Breast epithelium (tissue), 4 donors: ENCODE measurements around the gene PRRX2. TPM values are rescaled to one million over a fixed set of nuclear protein-coding genes. Genes with fewer than 3 reads are reported as not detected.
A peak's percentile ranks its signal among the peaks of the same experiment; 100 is the strongest.

Source experiments
- DNase-seq, 2 donors: peaks; one replicate each; pipeline ENCODE4 v3.0.0-alpha.2; 2019; ENCODE audit warnings: low spot score in 2 of 2
- H3K27ac ChIP-seq, 2 donors: fragments of 200-600 bp; sonication (generic) in 1 of 2; one replicate each; pipeline ENCODE4 v1.5.1; 2016 to 2019; ENCODE audit warnings: mild to moderate bottlenecking in 1 of 2
- H3K27me3 ChIP-seq, 2 donors: fragments of 200-600 bp; sonication (generic) in 1 of 2; one replicate each; pipeline versions ENCODE4 v1.5.1 to v1.6.0; 2017 to 2019; ENCODE audit warnings: control low read depth in 1 of 2, mild to moderate bottlenecking in 1 of 2
- H3K36me3 ChIP-seq: fragments of 200-600 bp; one replicate; pipeline ENCODE4 v1.5.1; 2019
- H3K4me1 ChIP-seq, 2 donors: fragments of 200-600 bp; sonication (generic); one replicate each; pipeline ENCODE4 v1.5.1; 2016 to 2019; ENCODE audit warnings: control low read depth in 1 of 2
- H3K4me3 ChIP-seq, 3 donors: fragments of 200-600 bp; sonication (generic); 1 replicate in 2 of 3; 2 replicates in 1 of 3; pipeline ENCODE4 v1.5.1; 2016 to 2019; ENCODE audit warnings: mild to moderate bottlenecking in 3 of 3, moderate library complexity in 2 of 3
- H3K9me3 ChIP-seq, 2 donors: fragments of 200-600 bp; sonication (generic) in 1 of 2; one replicate each; pipeline ENCODE4 v1.5.1; 2016 to 2019; ENCODE audit warnings: control low read depth in 1 of 2
- POLR2A ChIP-seq: fragments of 450-650 bp; IDR thresholded peaks from one replicate; pipeline ENCODE4 v1.6.1; 2016; ENCODE audit warnings: antibody characterized with exemption, mild to moderate bottlenecking, moderate library complexity
- POLR2AphosphoS5 ChIP-seq, 3 donors: sonication (generic); formaldehyde crosslinking; IDR thresholded peaks; one replicate each; pipeline ENCODE4 v1.6.1; 2017; ENCODE audit warnings: antibody characterized with exemption in 3 of 3
- intact Hi-C: fragments of 100-400 bp; cut with DNase I; formaldehyde crosslinking; loops from one replicate; pipeline ENCODE4 v1.15.1; 2023; ENCODE audit warnings: low total_unique reads
- total RNA-seq, 3 donors: library from RNA; depleted of rRNA; stranded (reverse); fragments of >200 nt; gene quantifications; one replicate each; pipeline ENCODE4 v1.1.0, GENCODE V29; 2016
- TF ChIP-seq, protein P1 (sequence below), 3 donors: fragments of 450-650 bp; IDR thresholded peaks; one replicate each; pipeline ENCODE4 v1.5.1; 2016 to 2017; ENCODE audit warnings: antibody characterized with exemption in 3 of 3, mild to moderate bottlenecking in 3 of 3, moderate library complexity in 3 of 3

The PRRX2 gene
- total RNA-seq, 3 donors from 2014 or later, result 4.4 to 35.1 (median 9.9) TPM

- no peaks in the 10 kb centered on the region for H3K36me3 ChIP-seq
- peaks cover 0 to 4% of the 10 kb centered on the region in 2 donors for H3K4me1 ChIP-seq
- no peak for DNase-seq
- H3K27me3 ChIP-seq, result no peaks in the 10 kb centered on the region
- no peak overlapping the region for H3K4me3 ChIP-seq
- intact Hi-C loops, result no loop called here
- H3K27ac ChIP-seq, result peak overlapping the region in 1 of 2 donors; percentile 69
- no peaks in the 10 kb centered on the region for H3K9me3 ChIP-seq
- TF ChIP-seq, protein P1, sequence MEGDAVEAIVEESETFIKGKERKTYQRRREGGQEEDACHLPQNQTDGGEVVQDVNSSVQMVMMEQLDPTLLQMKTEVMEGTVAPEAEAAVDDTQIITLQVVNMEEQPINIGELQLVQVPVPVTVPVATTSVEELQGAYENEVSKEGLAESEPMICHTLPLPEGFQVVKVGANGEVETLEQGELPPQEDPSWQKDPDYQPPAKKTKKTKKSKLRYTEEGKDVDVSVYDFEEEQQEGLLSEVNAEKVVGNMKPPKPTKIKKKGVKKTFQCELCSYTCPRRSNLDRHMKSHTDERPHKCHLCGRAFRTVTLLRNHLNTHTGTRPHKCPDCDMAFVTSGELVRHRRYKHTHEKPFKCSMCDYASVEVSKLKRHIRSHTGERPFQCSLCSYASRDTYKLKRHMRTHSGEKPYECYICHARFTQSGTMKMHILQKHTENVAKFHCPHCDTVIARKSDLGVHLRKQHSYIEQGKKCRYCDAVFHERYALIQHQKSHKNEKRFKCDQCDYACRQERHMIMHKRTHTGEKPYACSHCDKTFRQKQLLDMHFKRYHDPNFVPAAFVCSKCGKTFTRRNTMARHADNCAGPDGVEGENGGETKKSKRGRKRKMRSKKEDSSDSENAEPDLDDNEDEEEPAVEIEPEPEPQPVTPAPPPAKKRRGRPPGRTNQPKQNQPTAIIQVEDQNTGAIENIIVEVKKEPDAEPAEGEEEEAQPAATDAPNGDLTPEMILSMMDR (IDR thresholded peaks at IDR 0.05), result no peak
- no peak for TF ChIP-seq POLR2A
- TF ChIP-seq POLR2AphosphoS5 (IDR thresholded peaks at IDR 0.05), result no peak
Measured at GRCh38 chr9:129717991-129718390, 52.5 kb downstream of the PRRX2 start.

DNA sequence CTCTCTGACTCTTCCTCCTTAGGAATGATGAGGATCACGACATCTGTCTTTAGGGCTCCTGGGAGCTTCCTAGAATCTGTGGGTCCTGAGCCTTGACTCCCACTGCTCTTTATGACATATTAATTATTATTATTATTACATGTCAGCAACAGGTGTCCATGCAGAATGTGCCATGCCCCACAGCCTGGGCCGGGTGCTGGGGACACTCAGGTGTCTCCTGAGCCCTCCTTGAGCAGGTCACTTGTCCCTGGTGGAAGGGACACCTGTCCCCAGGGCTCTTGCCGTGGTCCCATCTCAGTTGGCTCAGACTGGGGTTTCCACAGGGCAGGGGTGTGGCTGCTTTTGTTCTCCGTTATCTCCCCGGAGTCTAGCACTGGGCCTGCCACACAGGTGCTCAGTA lies 53.2 kb downstream of the PRRX2 start:
- no peaks in the 10 kb centered on the region for H3K4me1 ChIP-seq
- no peaks in the 10 kb centered on the region for H3K9me3 ChIP-seq
- H3K27me3 ChIP-seq, result no peaks in the 10 kb centered on the region
- intact Hi-C loops, result no loop called here
- DNase-seq, result no peak
- H3K4me3 ChIP-seq, result no peak overlapping the region
- TF ChIP-seq, protein P1 (IDR thresholded peaks at IDR 0.05), result no peak
- no peak for TF ChIP-seq POLR2A
- no peak for TF ChIP-seq POLR2AphosphoS5 (IDR thresholded peaks at IDR 0.05)
- no peaks in the 10 kb centered on the region for H3K36me3 ChIP-seq
- H3K27ac ChIP-seq, result no peak overlapping the region

GRCh38 chr9:129719135-129719534 lies 53.7 kb downstream of the PRRX2 start:
- intact Hi-C loops, result no loop called here
- Histone ChIP-seq H3K4me3 (no peak overlapping the region), H3K36me3 (no peaks in the 10 kb centered on the region), H3K4me1 (no peaks in the 10 kb centered on the region), H3K27me3 (no peaks in the 10 kb centered on the region), H3K27ac (no peak overlapping the region), H3K9me3 (no peaks in the 10 kb centered on the region)
- no peak for TF ChIP-seq POLR2AphosphoS5 (IDR thresholded peaks at IDR 0.05)
- TF ChIP-seq, protein P1 (IDR thresholded peaks at IDR 0.05), result no peak
- no peak for TF ChIP-seq POLR2A
- DNase-seq, result no peak

DNA sequence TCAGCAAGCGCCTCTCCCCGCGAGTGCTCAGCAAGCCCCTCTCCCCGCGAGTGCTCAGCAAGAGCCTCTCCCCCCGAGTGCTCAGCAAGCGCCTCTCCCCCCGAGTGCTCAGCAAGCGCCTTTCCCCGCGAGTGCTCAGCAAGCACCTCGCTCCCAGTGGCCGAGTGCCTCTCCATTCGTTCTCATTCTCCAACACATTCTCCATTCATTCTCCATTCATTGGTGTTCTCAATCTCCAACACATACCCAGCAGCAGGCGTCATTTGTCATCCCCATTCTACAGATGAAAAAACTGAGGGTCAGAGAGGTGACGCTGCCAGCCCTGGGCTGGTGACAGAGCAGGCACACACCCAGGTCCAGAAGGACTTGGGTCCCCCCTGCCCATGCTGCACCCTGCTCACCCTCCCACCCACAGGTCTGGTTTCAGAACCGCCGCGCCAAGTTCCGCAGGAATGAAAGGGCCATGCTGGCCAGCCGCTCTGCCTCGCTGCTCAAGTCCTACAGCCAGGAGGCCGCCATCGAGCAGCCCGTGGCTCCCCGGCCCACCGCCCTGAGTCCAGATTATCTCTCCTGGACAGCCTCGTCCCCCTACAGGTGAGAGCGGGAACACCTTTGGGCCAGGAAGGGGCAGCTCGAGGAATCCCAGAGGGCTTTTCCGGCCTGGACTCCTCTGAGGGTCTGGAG lies 54.9 kb downstream of the PRRX2 start:
- DNase-seq, result no peak
- Histone ChIP-seq H3K36me3 (no peaks in the 10 kb centered on the region), H3K9me3 (no peaks in the 10 kb centered on the region), H3K27ac (no peak overlapping the region), H3K4me1 (no peaks in the 10 kb centered on the region), H3K27me3 (no peaks in the 10 kb centered on the region), H3K4me3 (no peak overlapping the region)
- intact Hi-C loops, result no loop called here
- TF ChIP-seq POLR2A, result no peak

GRCh38 chr9:129720865-129721545 lies 55.6 kb downstream of the PRRX2 start:
- Histone ChIP-seq H3K4me1 (no peaks in the 10 kb centered on the region), H3K9me3 (no peaks in the 10 kb centered on the region), H3K4me3 (no peak overlapping the region), H3K36me3 (no peaks in the 10 kb centered on the region), H3K27me3 (no peaks in the 10 kb centered on the region), H3K27ac (no peak overlapping the region)
- no peak for DNase-seq
- intact Hi-C loops, result no loop called here
- TF ChIP-seq POLR2A (no peak), POLR2AphosphoS5 (IDR thresholded peaks at IDR 0.05) (no peak)
- TF ChIP-seq, protein P1 (IDR thresholded peaks at IDR 0.05), result no peak
